NCI-H187 (cell line): Measurements from ENCODE around the gene TIAM2.
A peak's percentile ranks its signal among the peaks of the same experiment; 100 is the strongest.
"Not testable (repeated sequence)": the region's sequence is repeated elsewhere in the genome, so short reads cannot be mapped to it uniquely, and the experiment has no call there.

Experiments used
- DNase-seq, 2 experiments: peaks; one replicate each; lab custom pipeline; 2025; lab: John Stamatoyannopoulos, UW

TIAM2 gene

DNA sequence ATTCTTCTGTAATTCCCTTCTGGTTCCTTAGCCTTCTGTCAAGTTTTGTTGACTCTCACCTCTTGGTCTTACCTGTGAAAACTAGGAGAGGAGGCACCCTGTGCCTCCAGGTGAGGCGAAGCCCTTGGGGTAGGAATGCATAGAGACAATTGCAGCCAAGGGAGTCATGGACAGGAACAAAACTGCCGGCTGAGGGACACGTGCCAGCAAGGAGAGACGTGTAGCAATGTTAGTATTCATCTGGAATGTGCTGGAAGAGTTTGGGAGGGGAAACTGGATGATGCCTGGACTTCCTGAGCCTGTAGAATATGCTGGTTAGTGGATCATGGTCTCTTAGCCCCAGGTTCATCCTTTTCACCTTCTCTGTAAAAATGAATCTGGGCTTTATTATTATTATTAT is 3.9 kb upstream of the TIAM2 start:
- DNase-seq, result no peak

DNA sequence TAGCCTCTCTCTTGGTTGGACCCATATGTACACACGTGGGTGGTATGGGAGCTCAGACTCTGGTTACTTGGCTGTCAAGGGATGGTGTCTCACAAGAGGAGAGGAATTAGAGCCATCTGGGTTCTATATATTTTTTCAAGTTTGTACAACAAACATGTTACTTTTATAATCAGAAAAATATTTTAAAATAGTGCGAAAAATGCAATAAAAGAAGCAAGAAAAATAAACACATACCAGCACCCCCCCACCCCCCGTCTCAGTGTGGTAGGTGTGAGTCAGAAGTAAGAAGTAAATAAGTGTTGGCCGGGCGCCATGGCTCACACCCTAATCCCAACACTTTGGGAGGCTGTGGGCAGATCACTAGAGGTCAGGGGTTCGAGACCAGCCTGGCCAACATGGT is 2.1 kb upstream of the TIAM2 start:
- DNase-seq, result no peak

DNA sequence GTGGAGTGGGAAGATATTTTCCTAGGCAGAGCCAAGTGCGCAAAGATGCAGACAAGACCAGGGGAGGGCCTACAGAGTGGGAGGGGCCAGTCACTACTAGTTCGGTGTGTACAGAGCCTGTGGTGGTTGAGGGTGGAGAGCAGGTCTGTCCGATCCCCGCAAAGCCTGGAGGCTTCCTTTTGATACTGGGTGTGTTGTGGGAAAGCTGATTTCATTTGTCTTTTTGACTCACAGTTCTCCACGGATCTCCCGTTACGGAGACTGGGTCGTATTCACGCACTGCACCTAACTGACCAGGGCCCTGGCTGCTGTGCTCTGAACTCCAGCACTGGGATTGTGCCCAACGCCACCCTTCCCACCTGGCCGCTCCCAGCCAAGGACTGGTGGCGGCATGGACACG is 1.4 kb upstream of the TIAM2 start:
- no peak for DNase-seq

DNA sequence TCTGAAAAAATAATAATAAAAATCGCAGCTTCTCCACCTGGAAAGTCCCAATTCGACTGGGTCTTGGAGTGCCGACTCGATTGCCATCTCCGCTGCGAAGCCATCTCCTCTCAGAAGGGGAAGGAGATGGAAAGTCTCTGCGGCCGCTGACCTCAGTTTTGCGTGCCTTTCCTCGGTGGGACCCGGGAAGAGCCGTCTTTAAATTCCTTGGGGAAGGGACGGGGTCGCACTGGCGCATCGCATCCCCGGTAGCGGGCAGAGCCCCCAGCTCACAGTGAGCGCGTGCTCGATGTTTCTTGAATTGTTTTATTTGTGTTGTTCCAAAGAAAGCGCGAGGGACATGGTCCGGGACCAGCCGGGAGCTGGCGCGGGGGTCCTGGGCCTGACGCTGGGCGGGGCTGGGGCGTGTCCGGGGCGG is 270 bp upstream of the TIAM2 start:
- DNase-seq, result no peak

DNA sequence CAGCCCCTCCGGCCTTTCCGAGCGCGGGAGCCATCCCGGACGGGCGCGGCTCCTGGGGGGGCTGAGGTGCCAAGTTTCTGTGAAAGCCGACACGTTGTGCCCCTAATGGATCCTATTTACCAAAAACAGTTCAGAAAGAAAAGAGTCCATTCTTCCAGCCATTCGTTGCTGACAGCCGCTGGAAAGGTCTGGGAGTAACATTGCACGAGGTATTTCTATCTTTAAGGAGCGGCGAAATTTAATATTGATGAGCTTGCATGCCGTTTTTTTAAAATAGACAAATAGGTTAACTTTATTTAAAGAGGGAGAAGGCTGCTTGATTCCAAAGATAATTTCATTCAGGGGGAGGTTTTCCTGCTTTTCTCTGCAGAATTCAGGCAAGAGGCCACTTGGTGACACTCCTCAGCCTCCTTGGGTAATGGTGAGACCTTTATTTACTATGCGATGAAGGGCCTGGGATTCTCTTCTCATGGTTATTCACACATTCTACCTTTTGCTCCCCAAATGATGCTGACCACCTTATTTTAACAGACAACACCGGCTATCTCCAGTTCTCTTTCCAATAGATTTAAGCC is 988 bp downstream of the TIAM2 start:
- DNase-seq, result no peak

GRCh38 chr6:154996841-154997311 is 1.8 kb downstream of the TIAM2 start:
- no peak for DNase-seq

DNA sequence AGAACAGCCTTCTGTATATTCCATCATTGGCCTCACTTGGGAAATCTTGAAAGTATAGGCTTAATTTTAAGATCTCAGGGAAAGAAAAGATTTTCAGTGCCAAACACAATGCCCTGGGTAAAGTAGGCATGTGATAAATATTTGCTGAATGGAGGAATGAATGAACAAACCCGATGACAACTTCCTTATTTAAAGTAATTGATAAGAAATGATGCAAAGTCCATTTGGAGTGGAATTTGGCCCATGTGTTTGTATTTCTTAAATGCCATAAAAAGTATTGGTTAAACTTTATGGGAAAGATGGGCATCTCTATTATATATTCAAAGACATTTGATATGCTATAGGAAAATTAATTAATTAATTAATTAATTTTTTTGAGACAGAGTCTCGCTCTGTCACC is 3.7 kb downstream of the TIAM2 start:
- no peak for DNase-seq

DNA sequence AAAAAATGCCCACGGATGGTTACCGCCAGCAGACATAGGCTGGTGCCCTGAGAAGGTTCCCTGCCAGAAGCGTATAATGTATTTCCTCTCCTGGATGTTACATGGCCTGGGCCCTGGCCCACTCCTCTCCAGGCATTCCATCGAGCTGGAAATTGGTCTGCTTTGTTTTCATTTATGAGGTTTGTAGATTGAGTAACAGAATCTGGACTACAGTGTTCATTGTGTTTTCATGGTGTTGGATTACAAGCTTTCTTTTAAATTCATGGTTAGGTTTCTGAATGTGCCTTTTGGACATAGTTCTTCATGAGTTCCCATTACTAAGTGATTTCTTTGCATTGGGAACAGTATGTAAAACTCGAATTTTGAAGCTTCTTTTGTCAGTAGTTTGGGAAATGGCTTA is 6.4 kb downstream of the TIAM2 start:
- no peak for DNase-seq

DNA sequence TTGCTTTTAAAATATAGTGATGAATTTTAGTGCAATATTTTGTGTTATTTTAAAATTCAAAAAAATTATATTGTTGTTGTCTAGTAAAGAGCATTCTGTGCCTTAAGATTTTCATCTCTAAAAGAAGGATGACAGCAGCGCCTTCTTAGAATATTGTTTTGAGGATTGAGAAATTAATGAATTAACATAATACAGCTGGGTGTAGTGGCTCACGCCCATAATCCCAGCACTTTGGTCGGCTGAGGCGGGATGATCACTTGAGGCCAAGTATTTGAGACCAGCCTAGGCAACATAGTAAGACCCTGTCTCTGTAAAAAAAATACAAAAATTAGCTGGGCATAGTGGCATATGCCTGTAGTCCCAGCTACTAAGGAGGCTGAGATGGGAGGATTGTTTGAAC is 6.8 kb downstream of the TIAM2 start:
- no peak for DNase-seq

DNA sequence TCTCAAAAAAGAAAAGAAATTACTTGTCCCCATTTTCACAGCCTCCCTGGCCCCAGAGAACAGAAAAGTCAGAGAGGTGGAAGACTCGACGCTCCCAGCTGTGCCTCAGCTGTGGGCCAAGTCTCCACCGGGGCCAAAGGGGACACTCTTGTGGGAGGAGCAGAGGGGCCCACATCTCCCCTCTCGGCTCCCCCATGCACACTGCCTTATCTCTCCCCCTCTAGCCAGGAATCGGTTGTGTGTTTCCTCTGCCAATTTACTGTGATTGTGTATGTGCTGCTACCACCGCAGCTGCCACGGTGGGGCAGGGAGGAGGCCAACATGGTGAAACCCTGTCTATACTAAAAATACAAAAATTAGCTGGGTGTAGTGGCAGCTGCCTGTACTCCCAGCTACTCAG is 8.4 kb downstream of the TIAM2 start:
- DNase-seq, result no peak

GRCh38 chr6:155004017-155004416 is 8.9 kb downstream of the TIAM2 start:
- no peak for DNase-seq

DNA sequence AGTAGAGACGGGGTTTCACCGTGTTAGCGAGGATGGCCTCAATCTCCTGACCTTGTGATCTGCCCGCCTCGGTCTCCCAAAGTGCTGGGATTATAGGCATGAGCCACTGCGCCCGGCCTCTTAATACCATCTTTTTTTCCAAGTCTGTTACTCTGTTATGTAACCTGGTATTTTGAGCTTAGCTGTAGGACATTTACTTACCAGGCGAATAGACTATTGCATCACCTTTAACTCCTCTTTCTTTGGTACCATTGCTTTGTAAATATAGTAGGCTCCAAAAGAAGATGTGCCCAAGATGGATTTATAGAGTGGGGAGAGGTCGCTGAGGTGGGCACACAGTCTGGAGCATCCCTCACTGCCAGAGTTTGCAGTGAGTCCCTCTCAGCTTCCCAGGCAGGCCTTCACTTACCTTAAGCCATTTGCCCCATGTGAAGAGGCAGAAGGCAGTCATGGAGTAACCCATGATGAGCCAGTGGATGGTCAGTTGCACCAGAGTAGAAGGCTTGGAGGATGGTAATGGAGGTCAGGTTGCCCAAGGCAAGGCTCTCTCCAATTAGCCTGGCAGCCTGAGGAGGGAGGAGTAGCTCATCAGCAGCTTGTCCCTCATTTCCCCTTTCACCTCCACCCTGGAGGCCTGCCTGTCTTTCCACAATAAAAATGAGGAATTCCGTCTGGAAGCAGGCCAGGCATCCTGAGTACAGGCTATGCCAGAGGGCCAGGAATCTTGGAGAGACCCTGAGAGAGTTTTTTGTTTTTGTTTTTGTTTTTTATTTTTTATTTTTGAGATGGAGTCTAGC is 9.7 kb downstream of the TIAM2 start:
- no peak for DNase-seq

GRCh38 chr6:155008625-155009024 is 13.5 kb downstream of the TIAM2 start:
- no peak for DNase-seq

- no peak for DNase-seq
Observed at GRCh38 chr6:155010940-155011339, 15.8 kb downstream of the TIAM2 start.

GRCh38 chr6:155011809-155012291 is 16.7 kb downstream of the TIAM2 start:
- DNase-seq, result no peak

- DNase-seq, result peak in 1 of 2 experiments; percentile 6
Observed at GRCh38 chr6:155013457-155013876, 18.4 kb downstream of the TIAM2 start.

GRCh38 chr6:155014137-155014536 is 19.0 kb downstream of the TIAM2 start:
- DNase-seq, result no peak

DNA sequence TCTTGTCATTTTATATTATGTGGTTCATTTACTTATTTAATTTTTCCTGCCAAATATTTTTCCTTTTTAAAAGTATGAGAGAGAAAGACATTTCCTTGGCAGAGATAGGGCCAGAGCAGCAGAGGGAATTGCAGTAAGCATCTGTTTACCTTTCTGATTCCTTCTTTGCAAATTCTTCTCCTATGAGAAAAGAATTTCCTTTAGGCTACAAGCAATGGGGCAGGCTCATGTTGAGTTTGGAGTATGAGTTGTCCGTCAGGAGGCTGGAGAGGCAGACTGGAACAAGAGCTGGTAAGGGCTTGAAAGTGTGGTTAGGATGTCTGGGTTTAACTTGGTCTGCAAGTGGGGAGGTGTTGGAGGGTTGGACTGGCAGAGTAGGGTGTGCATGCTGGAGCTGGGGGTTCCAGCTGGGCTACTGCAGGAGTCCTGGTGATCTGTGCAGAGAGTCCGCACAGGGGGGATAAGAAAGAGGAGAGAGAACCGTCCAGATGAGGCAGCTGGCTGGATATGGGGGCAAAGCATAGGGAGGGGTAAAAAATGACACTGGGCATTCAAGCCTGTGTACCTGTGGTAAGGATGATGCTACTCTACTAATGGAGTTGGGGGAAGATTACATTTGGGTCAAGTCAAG is 19.7 kb downstream of the TIAM2 start:
- no peak for DNase-seq

- DNase-seq, result not testable (repeated sequence)
Observed at GRCh38 chr6:155018415-155018814, 23.3 kb downstream of the TIAM2 start.

GRCh38 chr6:155021680-155022079 is 26.6 kb downstream of the TIAM2 start:
- DNase-seq, result no peak

DNA sequence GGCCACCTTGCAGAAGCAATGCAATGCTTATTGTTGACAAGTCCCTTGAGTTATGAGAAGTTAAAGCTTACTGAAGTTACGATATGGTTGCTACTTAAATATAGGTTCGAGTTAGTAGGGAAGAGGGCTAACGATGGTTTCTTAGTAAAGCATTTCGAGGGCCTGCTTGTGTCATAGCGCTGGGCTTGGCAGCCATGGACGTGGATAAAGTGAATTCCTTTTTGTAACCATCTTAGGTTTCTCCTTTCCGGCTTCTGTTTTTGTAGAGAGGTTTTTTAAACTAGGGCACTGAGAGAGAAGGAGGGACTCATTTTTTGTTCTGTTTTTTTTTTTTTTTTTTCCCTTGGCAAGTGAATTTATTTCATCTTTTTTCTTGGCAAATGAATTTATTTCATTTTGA is 27.6 kb downstream of the TIAM2 start:
- no peak for DNase-seq

- no peak for DNase-seq
Observed at GRCh38 chr6:155023717-155024116, 28.6 kb downstream of the TIAM2 start.

- no peak for DNase-seq
Observed at GRCh38 chr6:155024391-155025027, 29.4 kb downstream of the TIAM2 start.
